Adrenal gland (tissue), 5 donors: ENCODE results near the gene TAPBPL.

Experiments used
- POLR2A ChIP-seq, 2 donors: fragments of 450-650 bp; IDR thresholded peaks; one replicate each; pipeline ENCODE4 v1.6.1; 2017; ENCODE audit warnings: antibody characterized with exemption in 2 of 2, mild to moderate bottlenecking in 2 of 2, moderate library complexity in 1 of 2
- TF ChIP-seq, protein P1 (sequence below), 6 experiments: fragments of 450-650 bp in 4 of 6; fragments of 200-600 bp in 2 of 6; sonication (generic) in 1 of 6; IDR thresholded peaks; 1 replicate in 5 of 6; 2 replicates in 1 of 6; pipeline versions ENCODE4 v1.5.1 to v1.8.0; 2016 to 2021; ENCODE audit warnings: antibody characterized with exemption in 6 of 6, mild to moderate bottlenecking in 2 of 6, moderate library complexity in 1 of 6
- donor health status: DM: no; HTN: no; CAD: no.

DNA sequence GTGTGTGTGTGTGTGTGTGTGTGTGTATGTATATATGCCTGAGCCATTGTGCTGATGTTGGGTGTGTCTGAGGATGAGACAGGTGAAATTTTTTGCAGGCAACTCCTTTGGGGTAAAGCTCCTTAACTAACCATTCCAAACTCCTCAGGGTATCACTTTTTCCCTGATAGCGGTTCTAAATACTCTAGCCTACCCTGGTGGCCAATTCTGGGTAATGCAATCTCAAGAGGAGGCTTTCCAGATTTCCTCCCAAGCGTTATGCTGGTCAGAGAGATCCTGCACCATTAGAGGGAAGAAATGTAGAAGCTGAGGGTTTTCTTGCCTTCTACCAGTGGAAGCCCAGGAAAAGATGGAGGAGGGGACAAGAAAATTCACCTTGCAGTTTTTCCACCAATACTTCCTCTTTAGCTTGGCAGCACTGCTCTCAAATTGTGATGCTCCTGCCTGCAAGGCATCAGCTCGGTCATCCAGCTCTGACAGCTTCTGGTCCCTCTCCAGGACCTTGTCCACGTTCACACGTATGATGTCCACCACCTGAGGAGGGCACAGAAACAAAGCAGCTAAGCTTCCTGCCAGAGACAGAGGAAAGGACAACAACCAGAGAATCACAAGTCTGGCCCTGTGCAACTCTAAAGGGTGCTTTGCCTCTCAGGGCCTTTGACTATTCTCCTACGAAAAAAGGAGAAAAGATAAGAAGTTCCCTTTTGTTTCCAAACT is 13.8 kb downstream of the TAPBPL start:
- no peak for TF ChIP-seq POLR2A (IDR thresholded peaks at IDR 0.05)
- TF ChIP-seq, protein P1, sequence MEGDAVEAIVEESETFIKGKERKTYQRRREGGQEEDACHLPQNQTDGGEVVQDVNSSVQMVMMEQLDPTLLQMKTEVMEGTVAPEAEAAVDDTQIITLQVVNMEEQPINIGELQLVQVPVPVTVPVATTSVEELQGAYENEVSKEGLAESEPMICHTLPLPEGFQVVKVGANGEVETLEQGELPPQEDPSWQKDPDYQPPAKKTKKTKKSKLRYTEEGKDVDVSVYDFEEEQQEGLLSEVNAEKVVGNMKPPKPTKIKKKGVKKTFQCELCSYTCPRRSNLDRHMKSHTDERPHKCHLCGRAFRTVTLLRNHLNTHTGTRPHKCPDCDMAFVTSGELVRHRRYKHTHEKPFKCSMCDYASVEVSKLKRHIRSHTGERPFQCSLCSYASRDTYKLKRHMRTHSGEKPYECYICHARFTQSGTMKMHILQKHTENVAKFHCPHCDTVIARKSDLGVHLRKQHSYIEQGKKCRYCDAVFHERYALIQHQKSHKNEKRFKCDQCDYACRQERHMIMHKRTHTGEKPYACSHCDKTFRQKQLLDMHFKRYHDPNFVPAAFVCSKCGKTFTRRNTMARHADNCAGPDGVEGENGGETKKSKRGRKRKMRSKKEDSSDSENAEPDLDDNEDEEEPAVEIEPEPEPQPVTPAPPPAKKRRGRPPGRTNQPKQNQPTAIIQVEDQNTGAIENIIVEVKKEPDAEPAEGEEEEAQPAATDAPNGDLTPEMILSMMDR (IDR thresholded peaks at IDR 0.05): peak; percentile 80 to 98 (median 90)
